Measurements from ENCODE around the gene SLC5A10.

Gene SLC5A10

DNA sequence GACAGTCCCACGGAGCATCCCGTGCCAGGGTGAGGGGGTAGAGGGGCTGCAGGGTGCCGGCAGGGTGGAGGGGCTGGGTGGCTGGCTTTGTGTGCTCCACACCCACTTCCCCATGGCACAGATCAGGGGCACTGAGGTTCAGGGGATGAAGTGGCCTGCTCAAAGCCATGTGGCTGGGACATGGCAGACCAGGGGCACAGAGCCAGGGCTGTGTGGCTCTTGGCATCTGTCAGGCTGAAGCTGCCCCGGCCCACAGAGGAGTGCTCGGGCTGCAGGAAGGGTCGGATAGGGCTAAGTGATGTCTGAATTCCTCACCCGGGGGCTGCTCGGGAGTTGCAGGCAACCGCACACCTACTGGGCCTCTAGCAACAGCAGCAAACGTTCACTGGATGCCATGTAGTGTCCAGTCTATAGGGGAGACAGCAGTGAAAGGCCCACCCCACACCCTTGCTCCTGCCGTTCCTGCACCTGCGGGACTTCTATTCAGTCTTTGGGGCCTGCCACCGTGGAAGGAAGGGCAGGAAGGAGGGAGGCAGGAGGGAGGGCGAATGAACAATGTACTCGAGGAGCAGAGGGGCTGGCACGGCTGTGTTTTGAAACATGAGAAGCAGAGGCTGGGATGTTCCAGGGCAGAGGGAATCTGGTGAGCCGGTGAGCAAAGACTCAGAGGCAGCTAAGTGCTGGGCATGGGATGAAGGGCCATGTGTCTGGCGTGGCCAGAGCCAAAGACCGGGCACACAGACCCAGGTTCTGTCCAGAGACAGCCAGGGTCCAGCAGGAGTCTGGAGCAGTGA, 15.1 kb downstream of the SLC5A10 start:
- DNase-seq = peak; percentile 0 to 8

- DNase-seq = peak in 1 of 2 experiments; percentile 0
Observed at GRCh38 chr17:18967916-18968315, 16.0 kb downstream of the SLC5A10 start.

DNA sequence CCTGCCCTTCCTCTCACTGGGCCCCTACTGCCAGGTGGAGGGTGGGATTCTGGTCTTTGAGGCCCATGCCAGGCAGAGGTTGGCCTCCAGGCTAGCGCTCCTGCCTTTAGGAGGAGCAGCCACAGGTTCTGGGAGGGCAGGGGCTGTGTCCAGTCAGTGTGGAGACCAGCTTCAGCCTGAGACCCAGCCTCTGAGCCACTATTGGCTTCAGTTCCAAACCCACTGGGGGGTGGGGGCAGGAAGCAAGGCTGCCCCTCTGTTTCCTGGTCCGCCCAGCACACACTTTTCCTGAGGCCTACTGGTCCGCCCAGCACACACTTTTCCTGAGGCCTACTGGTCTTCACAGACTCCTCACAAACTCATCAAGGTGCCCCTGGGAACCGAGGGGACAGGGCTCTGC, 16.4 kb downstream of the SLC5A10 start:
- DNase-seq = no peak

- DNase-seq = no peak
Observed at GRCh38 chr17:18968945-18969887, 17.3 kb downstream of the SLC5A10 start.

DNA sequence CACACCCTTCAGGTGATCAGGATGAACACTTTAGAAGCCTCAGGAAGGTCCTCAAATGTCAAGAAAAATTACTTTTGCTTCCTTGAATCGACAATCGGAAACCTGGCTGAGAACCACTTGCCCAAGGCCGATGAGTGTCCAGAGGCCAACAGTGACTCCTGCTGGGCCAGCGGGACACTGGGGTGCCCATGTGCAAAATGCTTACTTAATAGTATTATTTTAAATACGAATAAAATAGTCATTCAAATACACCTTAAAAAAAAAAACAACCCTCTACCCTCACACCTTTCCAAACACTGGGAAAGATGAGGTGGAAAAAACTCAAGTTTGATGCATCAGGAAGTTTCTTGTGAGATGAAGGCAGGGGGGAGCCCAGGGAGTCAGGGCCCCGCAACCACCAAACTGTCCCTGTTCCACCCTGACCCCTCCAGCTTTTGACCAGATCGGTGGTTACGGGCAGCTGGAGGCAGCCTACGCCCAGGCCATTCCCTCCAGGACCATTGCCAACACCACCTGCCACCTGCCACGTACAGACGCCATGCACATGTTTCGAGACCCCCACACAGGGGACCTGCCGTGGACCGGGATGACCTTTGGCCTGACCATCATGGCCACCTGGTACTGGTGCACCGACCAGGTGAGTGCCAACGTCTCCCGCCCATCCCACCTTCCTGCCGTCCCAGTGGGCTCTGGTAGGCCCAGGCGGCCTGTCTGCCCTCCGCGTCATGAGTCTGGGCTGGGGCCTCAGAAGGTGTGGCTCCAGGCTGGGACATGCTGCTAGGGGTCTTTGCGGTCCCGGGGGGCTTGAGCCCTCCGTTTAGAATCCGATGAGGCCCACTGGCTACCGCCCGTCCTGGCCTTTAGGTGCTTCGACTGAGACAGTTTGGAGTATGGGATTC, 18.9 kb downstream of the SLC5A10 start:
- no peak for DNase-seq

- no peak for DNase-seq
Observed at GRCh38 chr17:18971801-18972200, 19.8 kb downstream of the SLC5A10 start.

GRCh38 chr17:18974407-18975149, 22.6 kb downstream of the SLC5A10 start:
- DNase-seq = no peak

DNA sequence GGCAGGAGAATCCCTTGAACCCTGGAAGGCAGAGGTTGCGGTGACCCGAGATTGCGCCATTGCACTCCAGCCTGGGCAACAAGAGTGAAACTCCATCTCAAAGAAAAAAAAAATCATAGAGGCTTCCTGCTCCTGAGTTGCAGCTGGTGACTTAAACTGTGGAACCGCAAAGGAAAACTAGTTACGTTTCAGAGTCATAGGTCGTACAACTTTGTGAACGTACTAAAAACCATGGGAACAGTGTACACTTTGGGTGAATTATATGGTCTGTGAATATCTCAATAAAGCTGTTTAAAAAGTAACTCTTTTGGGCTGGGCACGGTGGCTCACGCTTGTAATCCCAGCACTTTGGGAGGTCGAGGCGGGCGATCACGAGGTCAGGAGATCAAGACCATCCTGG, 23.6 kb downstream of the SLC5A10 start:
- DNase-seq = no peak

DNA sequence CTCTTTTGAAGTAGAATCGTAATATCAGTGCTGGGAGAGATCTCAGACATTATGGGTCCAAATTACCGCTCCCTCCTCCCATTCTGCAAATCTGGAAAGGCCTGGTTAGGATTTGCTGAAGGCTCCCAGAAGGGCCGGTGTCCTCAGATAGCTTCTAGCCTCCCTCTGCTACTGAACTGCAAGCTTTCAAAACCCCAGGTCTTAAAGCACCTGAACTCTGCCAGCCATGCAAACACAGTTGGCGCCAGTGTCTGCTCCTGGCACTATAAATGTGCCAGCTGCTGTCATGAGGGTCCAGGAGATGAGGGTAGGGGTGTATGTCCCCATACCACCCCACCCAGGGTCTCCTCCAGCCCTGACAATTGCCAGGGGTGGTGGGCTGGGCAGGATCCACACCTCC, 24.2 kb downstream of the SLC5A10 start:
- DNase-seq = no peak

- no peak for DNase-seq
Observed at GRCh38 chr17:18977021-18977420, 25.1 kb downstream of the SLC5A10 start.

DNA sequence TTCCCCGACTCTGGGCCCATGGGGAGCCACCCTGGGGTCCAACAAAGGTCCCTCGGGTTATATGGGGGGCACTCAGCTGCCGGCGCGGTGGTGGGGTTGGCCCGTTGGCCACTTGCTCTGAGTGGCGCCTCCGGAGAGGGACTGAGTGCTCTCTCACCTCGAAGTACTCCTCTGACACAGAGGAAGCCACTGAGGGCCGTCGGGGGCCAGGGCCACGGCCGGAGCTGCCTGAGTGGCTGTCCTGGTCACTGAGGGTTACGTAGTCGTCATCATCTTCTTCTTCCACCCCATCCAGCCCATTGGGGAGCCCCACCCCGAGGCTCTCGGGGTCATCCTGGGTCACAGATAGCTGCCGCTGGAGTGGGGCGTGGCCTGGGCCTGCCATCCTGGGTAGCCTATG, 25.7 kb downstream of the SLC5A10 start:
- DNase-seq = no peak

DNA sequence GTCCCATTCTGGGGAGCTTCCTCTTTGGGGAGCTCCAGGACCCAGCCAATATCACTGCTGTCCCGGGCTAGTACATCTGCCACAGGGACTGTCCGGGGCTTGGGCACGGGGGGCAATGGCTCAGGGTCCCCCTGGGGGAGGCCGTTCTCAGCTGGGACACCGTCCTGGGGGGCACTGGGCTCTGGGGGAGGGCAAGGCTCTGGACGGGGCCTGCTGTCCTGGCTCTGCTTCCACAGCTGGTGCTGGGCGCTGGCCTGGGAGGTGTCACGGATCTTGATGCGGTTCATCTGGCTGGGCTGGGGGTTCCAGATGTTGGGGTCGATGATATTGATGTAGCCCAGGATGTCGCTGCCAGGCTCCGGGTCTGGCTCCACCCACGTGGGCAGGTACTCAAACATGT, 26.1 kb downstream of the SLC5A10 start:
- DNase-seq = no peak

- DNase-seq = no peak
Observed at GRCh38 chr17:18978655-18979054, 26.7 kb downstream of the SLC5A10 start.

DNA sequence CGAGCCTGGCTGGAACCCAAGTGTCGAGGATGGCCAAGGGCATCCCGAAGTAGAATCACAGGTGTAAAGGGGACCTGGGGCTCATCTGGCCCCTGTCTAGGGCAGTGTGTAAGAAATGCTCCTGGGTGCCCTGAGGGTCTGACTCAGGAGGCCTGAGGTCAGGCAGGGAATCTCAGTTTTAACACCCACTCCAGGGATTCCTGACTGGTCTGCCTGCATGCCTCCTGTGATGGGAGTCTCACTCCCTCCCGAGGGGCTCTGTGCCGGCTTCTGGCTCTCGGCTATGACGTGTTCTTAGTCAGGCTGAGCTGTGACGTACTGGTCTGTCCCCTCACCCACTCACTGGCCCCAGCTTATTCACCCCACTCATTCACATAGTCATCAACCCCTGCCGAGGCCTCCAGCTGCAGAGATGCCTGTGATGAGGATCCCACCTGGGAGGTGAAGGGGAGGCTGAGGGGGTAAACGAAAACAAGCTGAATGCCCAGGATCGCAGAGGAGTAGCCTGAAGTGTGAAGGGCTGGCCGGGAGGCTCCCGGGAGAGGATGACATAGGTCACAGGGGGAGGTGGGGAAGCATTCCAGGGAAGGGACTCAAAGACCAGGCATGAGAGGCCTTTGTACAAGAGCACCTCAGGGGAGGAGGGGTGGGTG, 28.8 kb downstream of the SLC5A10 start:
- DNase-seq = no peak

DNA sequence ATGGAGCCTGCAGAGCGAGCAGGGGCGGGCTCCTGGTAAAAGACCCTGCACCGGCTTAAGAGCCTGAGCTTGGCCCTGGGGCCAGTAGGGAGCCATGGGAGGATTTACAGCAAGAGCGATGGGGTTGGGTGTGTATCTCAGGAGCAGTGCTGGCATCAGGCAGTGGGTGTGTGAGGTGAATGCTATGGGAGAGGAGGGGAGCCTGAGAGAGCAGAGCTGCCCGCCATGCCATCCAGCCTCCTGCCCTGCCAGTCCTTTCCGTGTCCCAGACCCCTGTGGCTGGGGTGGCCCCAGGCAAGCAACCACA, 29.3 kb downstream of the SLC5A10 start:
- DNase-seq = no peak

- peak; percentile 50 to 73 for DNase-seq
Observed at GRCh38 chr17:18981642-18982424, 29.9 kb downstream of the SLC5A10 start.

DNA sequence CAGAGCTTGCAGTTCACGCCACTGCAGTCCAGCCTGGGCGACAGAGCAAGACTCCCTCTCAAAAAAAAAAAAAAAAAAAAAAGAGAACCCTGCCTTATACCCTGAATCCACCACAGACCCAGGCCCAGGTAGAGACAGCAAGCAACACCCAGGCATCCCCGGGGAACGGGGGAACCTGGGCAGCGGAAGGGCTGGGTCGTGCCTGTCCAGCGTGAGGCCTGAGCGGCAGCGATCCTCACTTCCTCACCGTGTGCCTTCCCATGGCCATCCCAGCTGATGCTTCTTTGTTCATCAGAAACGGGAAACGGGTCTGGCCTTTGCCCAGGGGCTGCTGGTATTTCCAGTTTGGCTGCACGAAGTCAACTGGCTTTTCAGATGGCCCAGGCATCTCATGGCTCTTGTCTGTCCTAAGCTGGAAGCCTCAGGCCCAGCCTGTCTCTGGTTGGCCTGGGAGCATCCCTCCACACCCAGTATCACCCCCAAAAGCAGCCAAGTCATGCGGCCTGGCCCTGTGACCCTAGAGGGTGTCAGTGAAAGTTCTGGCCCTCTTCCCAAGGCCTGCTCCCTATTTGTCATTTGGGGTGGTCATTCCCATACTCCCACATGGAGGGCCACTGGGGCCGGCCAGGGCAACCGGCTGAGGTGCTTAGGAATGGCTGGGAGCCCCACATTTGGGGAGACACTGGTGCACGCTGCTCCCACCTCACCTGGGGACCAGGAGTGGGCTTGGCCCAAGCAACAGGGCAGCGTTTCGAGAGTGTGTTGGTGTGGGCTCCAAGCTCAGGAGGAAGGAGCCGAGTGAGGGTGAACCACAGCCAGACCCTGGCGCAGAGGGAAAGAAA, 32.5 kb downstream of the SLC5A10 start:
- no peak for DNase-seq

- DNase-seq = no peak
Observed at GRCh38 chr17:18985475-18985874, 33.5 kb downstream of the SLC5A10 start.

DNA sequence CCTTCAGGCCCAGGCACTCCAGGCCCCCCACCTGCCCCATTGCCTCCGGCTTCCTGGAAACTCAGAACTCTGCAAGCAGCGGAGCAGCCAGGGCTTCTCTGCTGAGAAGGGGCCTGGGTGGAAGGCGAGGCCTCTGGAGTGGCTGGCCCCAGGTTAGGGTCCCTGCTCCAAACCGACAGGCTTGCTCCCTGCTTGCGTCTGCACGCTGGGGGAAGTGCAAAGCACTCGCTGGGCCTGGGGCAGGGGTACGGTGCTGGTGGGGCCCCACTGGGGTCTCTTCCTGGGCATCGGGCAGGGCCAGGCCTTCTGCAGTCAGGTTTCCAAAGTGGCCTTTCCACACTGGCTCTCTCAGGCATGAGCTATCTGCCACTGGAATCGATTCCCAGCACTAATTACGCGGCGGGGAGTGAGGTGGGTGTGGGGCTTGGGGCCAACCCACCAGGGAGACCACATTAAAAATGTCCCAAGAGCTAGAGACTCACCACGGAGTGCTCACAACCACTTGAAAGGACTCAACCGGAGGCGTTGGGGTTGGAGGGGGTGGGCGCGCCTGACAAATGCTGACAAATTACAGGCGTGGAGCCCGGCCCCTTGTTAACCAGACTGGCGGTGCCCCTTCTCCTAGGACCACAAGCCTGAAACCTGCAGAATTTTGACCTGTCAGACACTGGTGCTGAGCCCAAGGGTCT, 34.7 kb downstream of the SLC5A10 start:
- DNase-seq = no peak
